GM19468 (cell line): ENCODE data around the gene SYNGR2.
"Not testable (repeated sequence)": the region's sequence is repeated elsewhere in the genome, so short reads cannot be mapped to it uniquely, and the experiment has no call there.

Experiments used
- ATAC-seq: cut with Tn5 transposase; IDR thresholded peaks from one replicate; pipeline ENCODE4 v1.9.1; 2021; ENCODE audit warnings: mild to moderate bottlenecking, moderate library complexity, moderate number of reproducible peaks; ENCODE audit not compliant: unreplicated experiment; ENCODE audit errors: extremely low read depth

Gene SYNGR2

DNA sequence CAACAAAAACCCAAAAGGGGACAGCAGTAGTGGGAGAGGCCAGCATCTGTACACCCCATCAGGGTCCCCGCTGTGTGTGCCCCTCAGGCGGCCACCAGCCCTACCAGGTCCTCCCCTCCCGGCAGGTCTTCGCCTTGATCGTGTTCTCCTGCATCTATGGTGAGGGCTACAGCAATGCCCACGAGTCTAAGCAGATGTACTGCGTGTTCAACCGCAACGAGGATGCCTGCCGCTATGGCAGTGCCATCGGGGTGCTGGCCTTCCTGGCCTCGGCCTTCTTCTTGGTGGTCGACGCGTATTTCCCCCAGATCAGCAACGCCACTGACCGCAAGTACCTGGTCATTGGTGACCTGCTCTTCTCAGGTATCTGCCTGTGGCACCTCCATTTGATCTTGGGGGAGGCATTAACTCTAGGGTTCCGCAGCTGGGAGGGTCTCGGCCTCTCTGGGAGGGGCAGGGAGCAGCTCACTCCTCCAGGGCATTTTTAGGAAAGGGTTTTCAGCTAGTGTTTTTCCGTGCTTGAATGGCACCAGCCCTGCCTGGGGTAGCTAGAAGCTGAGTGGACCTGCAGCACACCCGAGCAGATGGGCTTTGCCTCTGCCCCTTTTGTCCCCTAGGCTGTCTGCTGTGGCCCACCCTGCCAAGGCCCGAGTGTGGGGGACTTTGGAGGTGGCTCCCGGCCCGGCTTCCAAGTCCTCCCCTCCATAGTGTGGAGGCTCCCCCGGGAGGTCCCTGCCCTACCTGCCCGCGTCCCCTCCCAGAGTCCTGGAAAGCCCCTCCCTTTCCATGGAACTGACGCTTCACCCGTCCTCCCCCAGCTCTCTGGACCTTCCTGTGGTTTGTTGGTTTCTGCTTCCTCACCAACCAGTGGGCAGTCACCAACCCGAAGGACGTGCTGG lies 2.6 kb downstream of the SYNGR2 start:
- no peak for ATAC-seq

- not testable (repeated sequence) for ATAC-seq
Measured at GRCh38 chr17:78171591-78172248, 3.3 kb downstream of the SYNGR2 start.

GRCh38 chr17:78172249-78173051 lies 4.1 kb downstream of the SYNGR2 start:
- no peak for ATAC-seq

- no peak for ATAC-seq
Measured at GRCh38 chr17:78173097-78173715, 4.8 kb downstream of the SYNGR2 start.

GRCh38 chr17:78174346-78174869 lies 6.0 kb downstream of the SYNGR2 start:
- ATAC-seq, result no peak

DNA sequence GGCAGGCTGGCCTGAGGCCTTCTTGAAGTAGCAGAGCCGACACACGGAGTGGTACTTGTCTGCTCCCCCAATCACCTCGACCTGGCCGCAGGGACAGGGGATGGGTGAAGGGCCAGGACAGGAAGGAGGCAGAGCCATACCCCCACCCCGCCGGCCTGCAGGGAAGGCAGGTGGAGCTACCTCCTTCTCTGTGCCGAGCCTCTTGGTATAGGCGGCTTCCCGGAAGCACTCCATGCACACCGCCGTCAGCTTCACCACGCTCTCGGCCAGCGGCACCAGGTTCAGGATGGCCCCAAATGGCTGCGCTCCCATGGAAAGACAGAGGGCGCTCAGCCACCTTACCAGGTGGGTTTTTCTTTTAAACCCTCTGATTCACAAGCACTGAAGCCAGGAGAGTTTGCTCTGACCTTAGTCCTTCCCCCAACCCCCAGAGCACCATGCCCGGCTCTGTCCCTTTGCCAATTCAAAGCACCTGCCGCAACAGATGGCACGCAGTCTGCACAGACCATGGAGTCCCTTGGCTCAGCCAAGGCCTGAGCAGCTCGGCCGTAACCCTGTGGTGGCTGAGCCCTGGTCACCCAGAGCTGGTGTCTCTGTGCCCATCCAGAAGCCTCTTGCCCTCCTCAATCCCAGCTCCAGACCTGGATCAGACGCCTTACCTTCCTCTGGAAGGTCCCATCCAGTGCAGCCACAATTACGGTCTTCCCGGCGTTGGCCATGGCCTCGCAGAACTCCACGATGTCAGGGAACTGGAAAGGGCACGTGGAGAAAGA lies 6.7 kb downstream of the SYNGR2 start:
- ATAC-seq, result no peak

DNA sequence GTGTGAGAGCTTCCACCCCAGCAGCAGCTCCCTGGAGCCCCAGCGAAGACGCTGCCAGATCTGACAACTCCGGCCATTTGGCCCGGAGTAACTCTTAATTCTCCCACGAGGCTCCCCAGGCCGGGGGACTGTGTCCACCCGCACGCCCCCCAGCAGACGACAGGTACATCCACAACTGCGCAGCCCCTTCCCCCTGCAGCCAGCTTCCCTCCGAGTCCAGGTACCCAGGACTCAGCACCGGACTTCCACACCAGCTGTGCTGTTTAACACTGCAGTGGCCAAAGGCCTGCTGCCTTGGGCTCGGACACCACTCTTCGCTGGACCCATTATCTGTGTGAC lies 7.2 kb downstream of the SYNGR2 start:
- no peak for ATAC-seq

GRCh38 chr17:78176548-78177025 lies 8.2 kb downstream of the SYNGR2 start:
- ATAC-seq, result peak; percentile 24

DNA sequence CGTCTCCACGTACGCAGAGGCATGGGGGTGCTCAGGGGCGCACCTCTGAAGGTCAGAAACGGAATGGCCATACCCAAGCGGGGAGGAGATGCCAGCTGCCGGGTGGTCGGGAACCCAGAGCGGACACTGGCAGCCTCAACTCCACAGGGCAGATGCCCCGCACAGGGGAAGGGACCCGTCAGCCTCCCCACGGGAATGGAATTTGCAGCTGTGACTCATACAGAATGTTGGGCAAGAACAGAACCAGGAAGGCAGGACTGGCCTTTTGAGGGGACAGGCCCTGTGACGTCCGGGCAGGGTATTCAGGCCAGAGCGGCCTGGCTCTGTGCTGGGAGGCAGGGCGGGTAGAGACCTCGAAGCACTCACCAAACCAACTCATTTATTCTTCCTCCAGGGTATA lies 11.0 kb downstream of the SYNGR2 start:
- no peak for ATAC-seq

- ATAC-seq, result no peak
Measured at GRCh38 chr17:78180083-78180482, 11.7 kb downstream of the SYNGR2 start.

DNA sequence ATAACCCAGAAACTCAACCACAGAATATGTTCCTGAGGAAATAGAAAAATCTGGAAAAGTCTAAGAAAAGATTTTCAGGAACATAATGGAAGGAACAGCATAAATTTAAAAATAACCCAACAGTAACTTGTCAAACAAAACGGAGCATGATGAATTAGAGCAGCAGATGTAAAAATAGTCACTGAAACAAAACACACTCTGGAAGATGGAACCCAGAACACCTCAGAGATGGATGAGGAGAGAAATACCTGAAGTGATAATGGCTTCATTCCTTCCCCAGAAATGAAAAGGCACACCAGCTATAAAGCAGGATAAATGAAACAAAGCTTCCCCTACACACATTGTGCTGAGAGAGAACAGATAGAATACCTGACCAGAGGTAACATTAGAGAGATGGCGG lies 12.1 kb downstream of the SYNGR2 start:
- ATAC-seq, result no peak

DNA sequence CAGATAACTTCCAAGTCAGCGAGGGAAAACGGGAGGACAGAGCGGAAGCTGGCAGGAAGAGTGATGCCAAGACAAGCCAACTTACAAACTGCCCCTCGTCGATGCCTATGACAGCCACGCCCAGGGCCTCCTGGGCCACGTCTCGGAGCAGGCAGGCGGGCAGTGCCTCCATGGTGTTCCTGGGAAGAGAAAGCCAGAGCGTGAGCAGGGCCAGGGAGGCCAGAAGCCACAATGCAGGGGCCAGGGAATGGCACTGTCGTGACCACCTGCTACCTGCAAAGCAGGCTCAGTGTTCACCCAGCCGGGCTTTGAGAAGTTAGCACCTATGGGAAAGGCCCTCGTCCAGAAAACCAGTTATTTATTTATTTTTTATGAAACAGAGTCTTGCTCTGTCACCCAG lies 14.1 kb downstream of the SYNGR2 start:
- no peak for ATAC-seq

- ATAC-seq, result no peak
Measured at GRCh38 chr17:78183916-78184315, 15.5 kb downstream of the SYNGR2 start.

DNA sequence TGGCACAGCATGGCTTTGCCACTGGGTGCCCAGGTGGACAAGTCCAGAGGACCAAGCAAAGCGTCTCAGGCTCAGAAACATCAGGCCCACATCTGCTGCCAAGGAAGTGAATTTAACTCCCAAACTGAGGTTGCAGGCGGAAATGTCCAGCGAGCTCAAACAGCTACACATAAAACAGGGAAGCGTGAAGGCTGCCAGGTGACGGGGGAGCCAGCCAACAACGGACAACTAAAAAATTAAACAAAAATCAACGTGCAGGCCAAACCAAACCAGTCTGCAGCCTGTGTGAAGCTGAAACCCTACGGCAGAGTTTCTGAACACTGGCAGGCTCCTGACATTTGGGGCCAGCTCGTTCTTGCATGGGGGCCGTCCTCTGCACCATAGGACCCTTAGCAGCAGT lies 16.0 kb downstream of the SYNGR2 start:
- no peak for ATAC-seq

- no peak for ATAC-seq
Measured at GRCh38 chr17:78184868-78185267, 16.5 kb downstream of the SYNGR2 start.

GRCh38 chr17:78185981-78186691 lies 17.8 kb downstream of the SYNGR2 start:
- ATAC-seq, result no peak

DNA sequence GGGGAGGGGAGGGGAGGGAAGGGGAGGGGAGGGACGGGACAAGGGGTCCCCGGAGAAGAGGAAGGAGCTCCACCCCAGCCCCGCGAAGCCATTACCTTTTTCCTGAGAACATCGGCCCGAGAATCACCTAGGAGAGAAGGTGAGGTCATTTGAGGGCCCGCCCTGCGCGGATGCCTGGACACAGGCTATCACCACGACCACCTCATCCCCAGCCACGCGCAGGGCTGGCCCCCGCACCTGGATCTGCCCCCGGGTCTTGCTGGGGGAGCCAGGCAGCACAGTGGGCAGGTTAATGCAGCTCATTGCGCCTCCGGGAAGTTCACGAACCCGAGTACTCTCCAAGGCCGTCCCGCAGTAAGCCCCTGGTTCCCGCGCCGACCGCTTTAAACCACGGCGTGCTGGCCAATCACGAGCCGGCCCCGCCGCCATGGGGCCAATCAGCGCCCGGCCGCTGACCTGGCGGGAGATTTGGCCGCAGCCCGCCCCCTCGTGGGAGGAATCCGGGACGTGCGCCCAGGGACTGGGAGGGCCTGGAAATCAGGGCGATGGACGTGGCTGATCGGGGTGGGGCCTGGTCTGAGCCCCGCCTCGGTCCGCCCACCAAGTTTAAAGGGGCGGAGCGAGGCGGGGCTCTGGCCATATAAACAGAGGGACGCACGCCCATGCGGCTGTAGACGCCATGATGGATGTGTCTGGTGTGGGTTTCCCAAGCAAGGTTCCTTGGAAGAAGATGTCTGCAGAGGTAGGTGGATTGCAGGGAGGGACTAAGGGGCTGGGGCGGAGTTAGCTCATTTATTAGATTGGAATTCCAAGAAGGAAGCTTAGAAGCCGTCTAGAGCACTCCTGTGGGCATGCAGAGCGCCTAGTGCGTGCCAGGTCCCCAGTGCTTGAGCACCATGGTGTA lies 18.6 kb downstream of the SYNGR2 start, which contains the start of the genes AFMID and TK1:
AFMID (plus strand) TSS at position 671 of the 904 bp plus-strand sequence; CDS start at position 680, 9 bp downstream.
TK1 (minus strand) TSS at position 361 of the 904 bp plus-strand sequence; CDS start at position 303, 58 bp downstream.
- peak; percentile 85 for ATAC-seq
